ENCODE data around the gene LNX1.

GRCh38 chr4:53465891-53466290 lies 125.4 kb downstream of the LNX1 start:
- TF ChIP-seq CTCF (IDR thresholded peaks at IDR 0.05) (no peak), ELK1 (IDR thresholded peaks at IDR 0.05; ENCODE audit: low read depth, low read length) (no peak), MAFK (IDR thresholded peaks at IDR 0.05; ENCODE audit: partially characterized antibody) (no peak), GATA3 (IDR thresholded peaks at IDR 0.05; ENCODE audit: borderline replicate concordance) (no peak), HEYL (CRISPR knock-in tag; IDR thresholded peaks at IDR 0.05) (no peak), PBX3 (IDR thresholded peaks at IDR 0.05) (no peak), RFX5 (IDR thresholded peaks at IDR 0.05) (no peak), CBX8 (IDR thresholded peaks at IDR 0.05) (no peak), MAX (IDR thresholded peaks at IDR 0.05) (no peak), CEBPB (IDR thresholded peaks at IDR 0.05) (no peak), MAZ (IDR thresholded peaks at IDR 0.05; ENCODE audit: borderline replicate concordance, low read depth, low read length) (no peak)
